HepG2 (cell line): ENCODE data around the gene ABHD4. TPM values are rescaled to one million over a fixed set of nuclear protein-coding genes. Genes with fewer than 3 reads are reported as not detected.

ENCODE experiments used
- ATAC-seq: fragments of 200-7000 bp; cut with Tn5 transposase; 3 replicates; pipeline ENCODE4 v1.9.1; 2020; ENCODE audit warnings: mild to moderate bottlenecking, moderate library complexity
- BruUV-seq: library from RNA; stranded (reverse); fragments of 400-500 nt; replicated peaks from 2 replicates; lab custom pipeline; 2021; lab: Mats Ljungman, UMichigan
- CTCF ChIA-PET: fragments of 300-600 bp; formaldehyde crosslinking; extraction: SDS; loops from one replicate; lab custom pipeline; 2021; ENCODE audit warnings: low total read pairs, inconsistent platforms, low intra/inter-chr PET ratio; lab: Yijun Ruan, JAX
- POLR2A ChIA-PET: fragments of 350-600 bp; sonication (Branson Sonifier 250); formaldehyde crosslinking; loops from one replicate; lab custom pipeline; 2020; ENCODE audit warnings: antibody characterized with exemption, inconsistent platforms; lab: Yijun Ruan, JAX
- DNase-seq: peaks from one replicate; pipeline ENCODE4 v3.0.0-alpha.2; 2015; ENCODE audit warnings: low spot score
- FAIRE-seq: peaks from 3 replicates; lab custom pipeline; 2011; peaks lifted over from hg19 to GRCh38; lab: Jason Lieb, UNC
- H2AFZ ChIP-seq: one replicate; pipeline ENCODE4 v1.6.1; 2011; ENCODE audit warnings: low read length, inconsistent platforms
- H3K27ac ChIP-seq: fragments of 300-600 bp; 3 replicates; pipeline ENCODE4 v1.8.0; 2011; ENCODE audit warnings: mixed run types, mild to moderate bottlenecking, mixed read lengths, low read length, inconsistent platforms; ENCODE audit not compliant: insufficient read depth; ENCODE audit errors: extremely low read length
- H3K27me3 ChIP-seq, 2 experiments: fragments of 200-600 bp in 1 of 2; 2 replicates in 1 of 2; 3 replicates in 1 of 2; pipeline versions ENCODE4 v1.6.0 to v1.8.0; 2011; ENCODE audit warnings: low read length in 2 of 2, mild to moderate bottlenecking in 2 of 2, moderate library complexity in 2 of 2, inconsistent platforms in 1 of 2; ENCODE audit not compliant: insufficient read depth in 2 of 2, control insufficient read depth in 1 of 2
- H3K36me3 ChIP-seq, 2 experiments: fragments of 200-600 bp in 1 of 2; replicated peaks in 1 of 2; 2 replicates in 1 of 2; 3 replicates in 1 of 2; pipeline versions ENCODE4 v1.5.1 to v1.8.0; 2011; ENCODE audit warnings: low read length in 2 of 2, inconsistent platforms in 1 of 2; ENCODE audit not compliant: insufficient read depth in 2 of 2, control insufficient read depth in 1 of 2
- H3K4me1 ChIP-seq: 2 replicates; pipeline ENCODE4 v1.5.1; 2012; ENCODE audit warnings: low read length, inconsistent platforms; ENCODE audit not compliant: insufficient read depth
- H3K4me2 ChIP-seq: 2 replicates; pipeline ENCODE4 v1.6.0; 2011; ENCODE audit warnings: low read depth, low read length, inconsistent platforms
- H3K4me3 ChIP-seq, 3 experiments: fragments of 200-600 bp in 1 of 3; sonication (generic), shearing (Covaris generic) in 1 of 3; replicated peaks in 1 of 3; 2 replicates each; pipeline ENCODE4 v1.5.1; 2011 to 2016; ENCODE audit warnings: low read length in 3 of 3, inconsistent platforms in 2 of 3, low read depth in 2 of 3, mild to moderate bottlenecking in 2 of 3, control low read depth in 1 of 3, mixed read lengths in 1 of 3; ENCODE audit not compliant: insufficient read depth in 1 of 3
- H3K79me2 ChIP-seq: one replicate; pipeline ENCODE4 v1.6.1; 2011; ENCODE audit warnings: low read length, inconsistent platforms; ENCODE audit not compliant: insufficient read depth
- H3K9ac ChIP-seq: 2 replicates; pipeline ENCODE4 v1.6.0; 2011; ENCODE audit warnings: mild to moderate bottlenecking, low read depth, low read length, inconsistent platforms; ENCODE audit not compliant: insufficient read depth
- H3K9me3 ChIP-seq: 2 replicates; pipeline ENCODE4 v1.5.1; 2012; ENCODE audit warnings: mild to moderate bottlenecking, low read length
- H4K20me1 ChIP-seq: 2 replicates; pipeline ENCODE4 v1.6.0; 2011; ENCODE audit warnings: inconsistent platforms, mild to moderate bottlenecking, low read length, moderate library complexity; ENCODE audit not compliant: insufficient read depth
- BHLHE40 ChIP-seq: IDR thresholded peaks from 2 replicates; pipeline ENCODE4 v1.6.1; 2011; ENCODE audit warnings: low read length, improper control_type of control experiment
- CC2D1A ChIP-seq: sonication (generic); formaldehyde crosslinking; IDR thresholded peaks from 2 replicates; pipeline ENCODE4 v1.8.1; 2023; ENCODE audit warnings: mild to moderate bottlenecking, missing genetic modification reagents
- NAIF1 ChIP-seq: sonication (generic); formaldehyde crosslinking; IDR thresholded peaks from 2 replicates; pipeline ENCODE4 v1.5.0; 2020; ENCODE audit warnings: mild to moderate bottlenecking, missing genetic modification reagents, borderline replicate concordance
- NR2F6 ChIP-seq, 2 experiments: IDR thresholded peaks; 2 replicates each; pipeline ENCODE4 v1.6.1; 2016; ENCODE audit warnings: antibody characterized with exemption in 1 of 2, mild to moderate bottlenecking in 1 of 2
- REST ChIP-seq, 2 experiments: IDR thresholded peaks; 2 replicates each; pipeline ENCODE4 v1.6.1; 2011 to 2012; ENCODE audit warnings: low read length in 2 of 2, borderline replicate concordance in 1 of 2, low read depth in 1 of 2, mild to moderate bottlenecking in 1 of 2, moderate library complexity in 1 of 2
- RORA ChIP-seq: sonication (generic); formaldehyde crosslinking; IDR thresholded peaks from 2 replicates; pipeline ENCODE4 v1.5.0; 2020; ENCODE audit warnings: mild to moderate bottlenecking, missing genetic modification reagents, moderate library complexity
- ZBTB26 ChIP-seq: IDR thresholded peaks from 2 replicates; pipeline ENCODE4 v1.6.1; 2016; ENCODE audit warnings: missing compliant biosample characterization, missing genetic modification reagents, borderline replicate concordance
- ZC3H4 ChIP-seq: sonication (generic); formaldehyde crosslinking; IDR thresholded peaks from 2 replicates; pipeline ENCODE4 v1.4.0; 2020; ENCODE audit warnings: missing genetic modification reagents, borderline replicate concordance
- ZNF460 ChIP-seq: sonication (generic); formaldehyde crosslinking; IDR thresholded peaks from 2 replicates; pipeline ENCODE4 v1.5.1; 2020; ENCODE audit warnings: missing genetic modification reagents, mild to moderate bottlenecking, borderline replicate concordance
- ZNF724P ChIP-seq: sonication (generic); formaldehyde crosslinking; IDR thresholded peaks from 2 replicates; pipeline ENCODE4 v1.8.0; 2022; ENCODE audit warnings: missing genetic modification reagents, borderline replicate concordance
- ZSCAN29 ChIP-seq: sonication (generic); formaldehyde crosslinking; conservative IDR thresholded peaks from 2 replicates; pipeline ENCODE4 v1.4.0; 2020; ENCODE audit warnings: mild to moderate bottlenecking, missing genetic modification reagents
- WGBS: methylation state at CpG from one replicate; pipeline ENCODE4 v1.1.6; 2017; ENCODE audit warnings: low lambda C conversion rate; 5-methylcytosine and 5-hydroxymethylcytosine counted together
- in situ Hi-C: cut with HindIII; loops from 2 replicates; pipeline ENCODE4 v1.10.0; 2017; ENCODE audit warnings: low pct_unique_long_range_greater_than_20kb; ENCODE audit not compliant: extremely low pct_ligation_motif_present
- intact Hi-C: fragments of 100-400 bp; cut with micrococcal nuclease; formaldehyde crosslinking; loops from one replicate; pipeline ENCODE4 v1.10.0; 2022; ENCODE audit not compliant: unreplicated experiment
- polyA plus RNA-seq, 8 experiments: library from polyadenylated mRNA; depleted of rRNA in 3 of 8; stranded (reverse) in 7 of 8; unstranded in 1 of 8; fragments of >200 nt; fragmentation: Illumina TruSeq in 4 of 8; extraction: Trizol in 4 of 8; gene quantifications; 2 replicates each; pipeline versions ENCODE4 v1.2.1 to v1.2.3, GENCODE V29; 2011 to 2016; ENCODE audit warnings: low read depth in 4 of 8, missing spikeins in 1 of 8, mixed read lengths in 1 of 8; ENCODE audit not compliant: insufficient read depth in 1 of 8
- total RNA-seq, 5 experiments: library from RNA; depleted of rRNA; stranded (reverse); fragments of >200 nt; fragmentation: Illumina TruSeq; extraction: Trizol; gene quantifications; 2 replicates each; pipeline ENCODE4 v1.2.3, GENCODE V29; 2016; ENCODE audit warnings: low read depth in 1 of 5

Gene ABHD4
- total and polyA plus RNA-seq, 2 of the 13 experiments (the other 11 are each of a cell fraction or from before 2014, with no cell fraction given) = 16.1 to 47.5 TPM

- 0 out of 4 replicates have a peak, but pooled peaks of 1 of the 2 experiments have one; percentile 23 for TF ChIP-seq REST (IDR thresholded peaks at IDR 0.05; ENCODE audit: borderline replicate concordance in 1 of 2, low read depth in 1 of 2, low read length in 2 of 2)
- TF ChIP-seq ZSCAN29 = no peak
- TF ChIP-seq ZBTB26 (CRISPR knock-in tag) = peak; percentile 100
- peak; percentile 92 for TF ChIP-seq NR2F6 (IDR thresholded peaks at IDR 0.05)
- peak; percentile 88 for TF ChIP-seq NR2F6 (CRISPR knock-in tag; IDR thresholded peaks at IDR 0.05)
- TF ChIP-seq RORA (CRISPR knock-in tag) = no peak
These were observed 25.5 kb upstream of the ABHD4 start (continued) for GRCh38 chr14:22572562-22573058.

- no peak overlapping the region for H3K4me2 ChIP-seq
- ChIA-PET CTCF (interaction anchor here (5.1 kb wide), 1 partner anchor 78 kb away, joined by 93 read pairs; no protein-coding TSS in a partner anchor), POLR2A (interaction anchor here (4.4 kb wide), 1 partner anchor 15 kb away, joined by 62 read pairs; the partner anchor contains the start of gene DAD1)
- intact Hi-C loops = loop anchor here (5.0 kb wide), 1 partner anchor 243 kb away; the partner anchor contains the start of gene SLC7A7
- BruUV-seq = no TSS peak
- H4K20me1 ChIP-seq = peaks cover 4% of the 10 kb centered on the region; the same call in 1 of the 2 replicates
- DNase-seq = no peak
- peaks cover 29% of the 10 kb centered on the region for H3K4me1 ChIP-seq
- no peak overlapping the region for H2AFZ ChIP-seq
- peaks cover 33% of the 10 kb centered on the region for H3K79me2 ChIP-seq
- H3K27me3 ChIP-seq = no peaks in the 10 kb centered on the region
- no peaks in the 10 kb centered on the region for H3K9me3 ChIP-seq
- no peak for FAIRE-seq
- in situ Hi-C loops = no loop called here
- no peak overlapping the region for H3K4me3 ChIP-seq
- H3K27ac ChIP-seq = no peak overlapping the region
- ATAC-seq = no peak
- peaks cover 32 to 51% of the 10 kb centered on the region in 2 experiments for H3K36me3 ChIP-seq
- no peak overlapping the region for H3K9ac ChIP-seq
- 98% methylated on average over 3 of the region's 3 CpGs for WGBS
- TF ChIP-seq NAIF1 (no peak), ZC3H4 (CRISPR knock-in tag) (no peak), ZNF460 (CRISPR knock-in tag) (no peak), ZNF724P (CRISPR knock-in tag) (0 out of 2 replicates have a peak, but pooled peaks have one; percentile 29), BHLHE40 (no peak), CC2D1A (CRISPR knock-in tag) (0 out of 2 replicates have a peak, but pooled peaks have one; percentile 69)
These were observed 24.3 kb upstream of the ABHD4 start for GRCh38 chr14:22573804-22574203.
